Left lung (tissue), 10 donors: Measurements from ENCODE around the gene STAC. TPM values are rescaled to one million over a fixed set of nuclear protein-coding genes. Genes with fewer than 3 reads are reported as not detected.

ENCODE experiments used
- ATAC-seq: fragments of 200-7000 bp; cut with Tn5 transposase; one replicate; pipeline ENCODE4 v1.9.1; 2020; ENCODE audit warnings: moderate library complexity
- DNase-seq, 4 donors: peaks; one replicate each; pipeline ENCODE4 v3.0.0-alpha.2; 2013 to 2020
- H3K27ac ChIP-seq, 2 donors: fragments of 200-600 bp; sonication (generic) in 1 of 2; one replicate each; pipeline versions ENCODE4 v1.5.0 to v1.8.0; 2020 to 2021
- H3K27me3 ChIP-seq, 2 donors: fragments of 200-600 bp; sonication (generic) in 1 of 2; one replicate each; pipeline versions ENCODE4 v1.5.0 to v1.8.0; 2020 to 2021
- H3K36me3 ChIP-seq, 2 donors: fragments of 200-600 bp; sonication (generic) in 1 of 2; one replicate each; pipeline versions ENCODE4 v1.5.0 to v1.8.0; 2020 to 2021
- H3K4me1 ChIP-seq, 2 donors: fragments of 200-600 bp; one replicate each; pipeline ENCODE4 v1.8.0; 2021
- H3K4me3 ChIP-seq, 2 donors: fragments of 200-600 bp; sonication (generic) in 1 of 2; one replicate each; pipeline versions ENCODE4 v1.5.0 to v1.8.0; 2020 to 2021; ENCODE audit warnings: mild to moderate bottlenecking in 1 of 2
- H3K9me3 ChIP-seq, 2 donors: fragments of 200-600 bp; sonication (generic) in 1 of 2; one replicate each; pipeline versions ENCODE4 v1.5.0 to v1.8.0; 2020 to 2021
- intact Hi-C, 2 donors: fragments of 100-400 bp; cut with DNase I; formaldehyde crosslinking; loops; one replicate each; pipeline versions ENCODE4 v1.11.2 to v1.14.2; 2022
- polyA plus RNA-seq, 6 donors: library from polyadenylated mRNA; unstranded; fragments of 120-200 nt; gene quantifications; one replicate each; pipeline ENCODE4 v1.2.1, GENCODE V29; 2013; ENCODE audit not compliant: insufficient read length in 6 of 6
- total RNA-seq, 2 donors: library from RNA; stranded (reverse); fragmentation: NEBNext Ultra II Directional; extraction: Animal tissue kit (Norgen Biotek cat#: 25700); gene quantifications; one replicate each; pipeline ENCODE4 v1.2.1, GENCODE V29; 2021
- TF ChIP-seq, protein P1 (sequence below), 2 donors: fragments of 200-600 bp; sonication (generic) in 1 of 2; IDR thresholded peaks; one replicate each; pipeline versions ENCODE4 v1.5.0 to v1.8.0; 2021; ENCODE audit warnings: antibody characterized with exemption in 2 of 2
- donor health status: DM: no; HTN: yes; CAD: no.
- donor health status: DM: no; HTN: no; CAD: no.

The STAC gene
- total and polyA plus RNA-seq, 8 donors = 0.53 to 16.7 (median 1.2) TPM

DNA sequence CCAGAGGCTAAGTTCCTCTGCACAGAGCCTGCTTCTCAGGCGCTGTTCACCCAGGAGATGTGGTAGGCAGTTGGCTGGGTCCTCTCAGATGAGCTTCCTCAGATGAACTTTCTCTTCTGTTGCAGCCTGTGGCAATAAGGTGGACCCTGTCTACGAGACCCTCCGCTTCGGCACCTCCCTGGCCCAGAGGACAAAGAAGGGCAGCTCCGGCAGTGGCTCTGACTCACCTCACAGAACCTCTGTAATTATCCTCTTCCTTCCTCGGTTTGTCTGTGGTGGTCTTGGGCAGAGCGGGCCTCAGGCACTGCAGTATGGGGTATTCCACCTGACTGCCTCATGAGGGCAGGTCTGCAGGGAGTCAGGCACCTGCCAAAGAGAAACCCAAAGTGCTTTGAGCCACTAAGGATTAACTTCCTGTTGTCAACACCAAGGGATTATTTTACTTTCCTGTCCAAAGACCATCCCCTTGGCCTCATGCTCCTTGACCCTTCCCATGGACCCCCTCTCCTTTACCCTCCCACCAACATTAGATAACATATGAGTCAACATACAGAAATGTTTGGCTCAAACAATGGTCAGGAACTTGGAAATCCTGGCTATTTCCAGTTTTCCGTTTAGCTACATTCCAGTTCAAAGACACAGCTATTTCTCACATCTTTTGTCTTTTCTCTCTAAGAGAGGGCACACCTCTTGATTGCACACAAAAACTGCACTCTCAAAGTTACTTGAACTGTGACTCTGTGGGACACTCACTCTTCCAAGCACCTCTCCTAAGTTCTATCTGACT lies 105.9 kb downstream of the STAC start:
- intact Hi-C loops = no loop called here
- no peaks in the 10 kb centered on the region for H3K27me3 ChIP-seq

DNA sequence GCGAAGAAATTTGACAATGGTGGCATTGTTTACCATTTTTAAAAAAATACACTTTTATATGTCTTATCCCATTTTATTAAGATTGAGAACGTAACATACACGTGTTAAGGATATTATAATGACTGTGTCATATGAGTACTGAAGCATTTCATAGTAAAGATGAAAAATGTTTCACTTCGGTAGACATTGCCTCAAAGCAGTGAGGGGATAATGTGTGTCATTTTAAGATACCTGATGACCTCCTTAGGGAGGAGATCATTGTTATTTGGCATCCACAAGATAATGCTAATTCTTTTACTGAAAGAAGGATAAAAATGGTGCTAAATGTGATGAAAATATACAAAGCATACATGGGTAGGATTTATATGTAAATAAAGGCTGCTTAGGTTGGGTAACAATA lies 107.3 kb downstream of the STAC start:
- intact Hi-C loops = no loop called here
- ATAC-seq = no peak
- no peaks in the 10 kb centered on the region for H3K36me3 ChIP-seq

More for the DNA sequence above, 105.9 kb downstream of the STAC start:
- Histone ChIP-seq H3K36me3 (no peaks in the 10 kb centered on the region), H3K4me3 (no peak overlapping the region), H3K27ac (no peak overlapping the region), H3K4me1 (no peaks in the 10 kb centered on the region), H3K9me3 (no peaks in the 10 kb centered on the region)
- TF ChIP-seq, protein P1, sequence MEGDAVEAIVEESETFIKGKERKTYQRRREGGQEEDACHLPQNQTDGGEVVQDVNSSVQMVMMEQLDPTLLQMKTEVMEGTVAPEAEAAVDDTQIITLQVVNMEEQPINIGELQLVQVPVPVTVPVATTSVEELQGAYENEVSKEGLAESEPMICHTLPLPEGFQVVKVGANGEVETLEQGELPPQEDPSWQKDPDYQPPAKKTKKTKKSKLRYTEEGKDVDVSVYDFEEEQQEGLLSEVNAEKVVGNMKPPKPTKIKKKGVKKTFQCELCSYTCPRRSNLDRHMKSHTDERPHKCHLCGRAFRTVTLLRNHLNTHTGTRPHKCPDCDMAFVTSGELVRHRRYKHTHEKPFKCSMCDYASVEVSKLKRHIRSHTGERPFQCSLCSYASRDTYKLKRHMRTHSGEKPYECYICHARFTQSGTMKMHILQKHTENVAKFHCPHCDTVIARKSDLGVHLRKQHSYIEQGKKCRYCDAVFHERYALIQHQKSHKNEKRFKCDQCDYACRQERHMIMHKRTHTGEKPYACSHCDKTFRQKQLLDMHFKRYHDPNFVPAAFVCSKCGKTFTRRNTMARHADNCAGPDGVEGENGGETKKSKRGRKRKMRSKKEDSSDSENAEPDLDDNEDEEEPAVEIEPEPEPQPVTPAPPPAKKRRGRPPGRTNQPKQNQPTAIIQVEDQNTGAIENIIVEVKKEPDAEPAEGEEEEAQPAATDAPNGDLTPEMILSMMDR (IDR thresholded peaks at IDR 0.05) = no peak
- ATAC-seq (no peak), DNase-seq (no peak)

DNA sequence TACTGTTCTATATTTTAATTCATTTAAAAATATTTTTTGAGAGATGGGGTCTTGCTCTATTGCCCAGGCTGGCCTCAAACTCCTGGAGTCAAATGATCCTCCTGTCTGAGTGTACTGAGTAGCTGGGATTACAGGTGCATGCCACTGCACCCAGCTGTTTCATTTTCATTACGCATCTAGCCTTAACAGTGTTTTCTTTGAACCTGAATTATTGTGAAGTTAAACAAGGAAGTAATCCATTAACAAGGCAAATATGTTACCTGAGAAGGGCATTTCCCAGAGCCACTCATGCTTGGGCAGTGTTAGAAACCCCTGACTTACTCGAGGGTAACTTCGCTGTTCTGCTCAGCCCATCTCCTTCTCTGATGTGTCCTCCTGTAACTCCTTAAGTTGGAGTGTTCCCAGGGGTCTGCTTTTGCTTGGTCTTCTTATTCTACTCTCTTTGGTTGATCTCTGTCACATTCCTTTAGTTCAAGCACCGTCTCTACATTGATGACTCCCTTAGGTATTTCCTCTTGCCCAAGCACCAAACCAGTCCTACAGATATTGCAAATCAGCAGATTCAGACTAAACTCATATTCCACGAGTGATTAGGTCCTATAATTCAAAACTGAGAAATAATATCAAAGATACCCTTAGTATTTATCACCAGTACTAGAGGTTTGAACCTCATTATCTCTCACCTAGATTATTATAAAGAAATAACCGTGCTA lies 107.9 kb downstream of the STAC start:
- Histone ChIP-seq H3K27ac (no peak overlapping the region), H3K4me3 (no peak overlapping the region), H3K36me3 (no peaks in the 10 kb centered on the region), H3K4me1 (no peaks in the 10 kb centered on the region), H3K27me3 (no peaks in the 10 kb centered on the region), H3K9me3 (no peaks in the 10 kb centered on the region)
- intact Hi-C loops = no loop called here
- peak in 1 of 4 donors; percentile 30 for DNase-seq
- TF ChIP-seq, protein P1 (IDR thresholded peaks at IDR 0.05) = no peak
- peak; percentile 86 for ATAC-seq

More for the DNA sequence above, 107.3 kb downstream of the STAC start:
- no peaks in the 10 kb centered on the region for H3K27me3 ChIP-seq
- no peak overlapping the region for H3K27ac ChIP-seq
- TF ChIP-seq, protein P1 (IDR thresholded peaks at IDR 0.05) = no peak
- H3K4me1 ChIP-seq = no peaks in the 10 kb centered on the region
- no peak for DNase-seq
- no peak overlapping the region for H3K4me3 ChIP-seq
- no peaks in the 10 kb centered on the region for H3K9me3 ChIP-seq

DNA sequence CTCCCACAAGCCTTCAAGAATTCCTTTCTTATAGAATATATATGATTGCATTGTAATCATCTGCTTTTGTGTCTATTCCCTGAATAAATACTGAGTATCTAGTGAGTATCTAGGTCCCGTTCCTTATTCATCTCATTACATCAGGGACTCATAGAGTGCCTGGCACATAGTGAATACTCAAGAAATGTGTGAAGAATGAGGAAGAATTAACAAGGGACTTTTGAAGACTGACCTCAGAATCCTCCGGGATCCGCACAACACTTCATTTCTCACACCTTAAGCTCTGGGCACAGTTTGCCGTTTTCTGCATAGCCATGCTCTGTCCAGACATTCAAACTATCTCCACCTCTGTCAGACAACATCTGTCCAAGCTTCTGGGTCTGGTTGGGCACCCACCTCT lies 108.8 kb downstream of the STAC start:
- no peak overlapping the region for H3K27ac ChIP-seq
- H3K36me3 ChIP-seq = no peaks in the 10 kb centered on the region
- peak; percentile 49 for ATAC-seq
- H3K9me3 ChIP-seq = no peaks in the 10 kb centered on the region
- DNase-seq = no peak
- TF ChIP-seq, protein P1 (IDR thresholded peaks at IDR 0.05) = no peak
- H3K4me3 ChIP-seq = no peak overlapping the region
- intact Hi-C loops = no loop called here
- H3K27me3 ChIP-seq = no peaks in the 10 kb centered on the region
- H3K4me1 ChIP-seq = peaks cover 0 to 1% of the 10 kb centered on the region in 2 donors
